Measurements from ENCODE around the gene SFPQ.
"Not testable (repeated sequence)": the region's sequence is repeated elsewhere in the genome, so short reads cannot be mapped to it uniquely, and the experiment has no call there.

SFPQ gene

GRCh38 chr1:35186239-35186638, 6.7 kb downstream of the SFPQ start:
- DNase-seq = no peak

- DNase-seq = no peak
These were observed 7.7 kb downstream of the SFPQ start for GRCh38 chr1:35185200-35185599.

GRCh38 chr1:35184495-35185199, 8.3 kb downstream of the SFPQ start:
- DNase-seq = no peak

GRCh38 chr1:35181790-35182455, 11.0 kb downstream of the SFPQ start:
- no peak for DNase-seq

- DNase-seq = no peak
These were observed 12.1 kb downstream of the SFPQ start for GRCh38 chr1:35180776-35181374.

- DNase-seq = no peak
These were observed 13.0 kb downstream of the SFPQ start for GRCh38 chr1:35179908-35180307.

- DNase-seq = no peak
These were observed 14.0 kb downstream of the SFPQ start for GRCh38 chr1:35178874-35179380.

- DNase-seq = no peak
These were observed 14.7 kb downstream of the SFPQ start for GRCh38 chr1:35178295-35178695.

GRCh38 chr1:35177237-35177786, 15.6 kb downstream of the SFPQ start:
- no peak for DNase-seq

GRCh38 chr1:35175602-35176001, 17.3 kb downstream of the SFPQ start:
- DNase-seq = no peak

- no peak for DNase-seq
These were observed 17.8 kb downstream of the SFPQ start for GRCh38 chr1:35175098-35175576.

GRCh38 chr1:35173909-35174540, 18.9 kb downstream of the SFPQ start:
- no peak for DNase-seq

- DNase-seq = no peak
These were observed 19.5 kb downstream of the SFPQ start for GRCh38 chr1:35173491-35173890.

- DNase-seq = no peak
These were observed 20.9 kb downstream of the SFPQ start for GRCh38 chr1:35172022-35172421.

GRCh38 chr1:35171579-35171978, 21.4 kb downstream of the SFPQ start:
- DNase-seq = no peak

- no peak for DNase-seq
These were observed 28.1 kb downstream of the SFPQ start for GRCh38 chr1:35164893-35165292.

- DNase-seq = no peak
These were observed 41.7 kb downstream of the SFPQ start for GRCh38 chr1:35151220-35151619.

GRCh38 chr1:35145892-35146549, 46.9 kb downstream of the SFPQ start:
- not testable (repeated sequence) for DNase-seq

GRCh38 chr1:35143737-35144508, 49.0 kb downstream of the SFPQ start:
- DNase-seq = no peak

GRCh38 chr1:35142728-35143127, 50.2 kb downstream of the SFPQ start:
- not testable (repeated sequence) for DNase-seq

GRCh38 chr1:35142294-35142693, 50.7 kb downstream of the SFPQ start:
- DNase-seq = not testable (repeated sequence)

- DNase-seq = not testable (repeated sequence)
These were observed 55.4 kb downstream of the SFPQ start for GRCh38 chr1:35137590-35137989.
